ENCODE measurements around the gene PPP5C.

- TF ChIP-seq, protein P1, sequence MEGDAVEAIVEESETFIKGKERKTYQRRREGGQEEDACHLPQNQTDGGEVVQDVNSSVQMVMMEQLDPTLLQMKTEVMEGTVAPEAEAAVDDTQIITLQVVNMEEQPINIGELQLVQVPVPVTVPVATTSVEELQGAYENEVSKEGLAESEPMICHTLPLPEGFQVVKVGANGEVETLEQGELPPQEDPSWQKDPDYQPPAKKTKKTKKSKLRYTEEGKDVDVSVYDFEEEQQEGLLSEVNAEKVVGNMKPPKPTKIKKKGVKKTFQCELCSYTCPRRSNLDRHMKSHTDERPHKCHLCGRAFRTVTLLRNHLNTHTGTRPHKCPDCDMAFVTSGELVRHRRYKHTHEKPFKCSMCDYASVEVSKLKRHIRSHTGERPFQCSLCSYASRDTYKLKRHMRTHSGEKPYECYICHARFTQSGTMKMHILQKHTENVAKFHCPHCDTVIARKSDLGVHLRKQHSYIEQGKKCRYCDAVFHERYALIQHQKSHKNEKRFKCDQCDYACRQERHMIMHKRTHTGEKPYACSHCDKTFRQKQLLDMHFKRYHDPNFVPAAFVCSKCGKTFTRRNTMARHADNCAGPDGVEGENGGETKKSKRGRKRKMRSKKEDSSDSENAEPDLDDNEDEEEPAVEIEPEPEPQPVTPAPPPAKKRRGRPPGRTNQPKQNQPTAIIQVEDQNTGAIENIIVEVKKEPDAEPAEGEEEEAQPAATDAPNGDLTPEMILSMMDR (IDR thresholded peaks at IDR 0.05), result no peak
- no peak for TF ChIP-seq POLR2A (IDR thresholded peaks at IDR 0.05)
Observed at GRCh38 chr19:46429999-46430398, 83.1 kb downstream of the PPP5C start.

Data from lower leg skin (tissue), 3 donors.